ENCODE data around the gene ARHGAP44. TPM values are rescaled to one million over a fixed set of nuclear protein-coding genes. Genes with fewer than 3 reads are reported as not detected.

ARHGAP44 gene
- total and polyA plus RNA-seq, 2 of the 8 experiments (the other 6 are each of a cell fraction or from before 2014, with no cell fraction given), result 6.2 to 22.2 TPM

- TF ChIP-seq, protein P1, sequence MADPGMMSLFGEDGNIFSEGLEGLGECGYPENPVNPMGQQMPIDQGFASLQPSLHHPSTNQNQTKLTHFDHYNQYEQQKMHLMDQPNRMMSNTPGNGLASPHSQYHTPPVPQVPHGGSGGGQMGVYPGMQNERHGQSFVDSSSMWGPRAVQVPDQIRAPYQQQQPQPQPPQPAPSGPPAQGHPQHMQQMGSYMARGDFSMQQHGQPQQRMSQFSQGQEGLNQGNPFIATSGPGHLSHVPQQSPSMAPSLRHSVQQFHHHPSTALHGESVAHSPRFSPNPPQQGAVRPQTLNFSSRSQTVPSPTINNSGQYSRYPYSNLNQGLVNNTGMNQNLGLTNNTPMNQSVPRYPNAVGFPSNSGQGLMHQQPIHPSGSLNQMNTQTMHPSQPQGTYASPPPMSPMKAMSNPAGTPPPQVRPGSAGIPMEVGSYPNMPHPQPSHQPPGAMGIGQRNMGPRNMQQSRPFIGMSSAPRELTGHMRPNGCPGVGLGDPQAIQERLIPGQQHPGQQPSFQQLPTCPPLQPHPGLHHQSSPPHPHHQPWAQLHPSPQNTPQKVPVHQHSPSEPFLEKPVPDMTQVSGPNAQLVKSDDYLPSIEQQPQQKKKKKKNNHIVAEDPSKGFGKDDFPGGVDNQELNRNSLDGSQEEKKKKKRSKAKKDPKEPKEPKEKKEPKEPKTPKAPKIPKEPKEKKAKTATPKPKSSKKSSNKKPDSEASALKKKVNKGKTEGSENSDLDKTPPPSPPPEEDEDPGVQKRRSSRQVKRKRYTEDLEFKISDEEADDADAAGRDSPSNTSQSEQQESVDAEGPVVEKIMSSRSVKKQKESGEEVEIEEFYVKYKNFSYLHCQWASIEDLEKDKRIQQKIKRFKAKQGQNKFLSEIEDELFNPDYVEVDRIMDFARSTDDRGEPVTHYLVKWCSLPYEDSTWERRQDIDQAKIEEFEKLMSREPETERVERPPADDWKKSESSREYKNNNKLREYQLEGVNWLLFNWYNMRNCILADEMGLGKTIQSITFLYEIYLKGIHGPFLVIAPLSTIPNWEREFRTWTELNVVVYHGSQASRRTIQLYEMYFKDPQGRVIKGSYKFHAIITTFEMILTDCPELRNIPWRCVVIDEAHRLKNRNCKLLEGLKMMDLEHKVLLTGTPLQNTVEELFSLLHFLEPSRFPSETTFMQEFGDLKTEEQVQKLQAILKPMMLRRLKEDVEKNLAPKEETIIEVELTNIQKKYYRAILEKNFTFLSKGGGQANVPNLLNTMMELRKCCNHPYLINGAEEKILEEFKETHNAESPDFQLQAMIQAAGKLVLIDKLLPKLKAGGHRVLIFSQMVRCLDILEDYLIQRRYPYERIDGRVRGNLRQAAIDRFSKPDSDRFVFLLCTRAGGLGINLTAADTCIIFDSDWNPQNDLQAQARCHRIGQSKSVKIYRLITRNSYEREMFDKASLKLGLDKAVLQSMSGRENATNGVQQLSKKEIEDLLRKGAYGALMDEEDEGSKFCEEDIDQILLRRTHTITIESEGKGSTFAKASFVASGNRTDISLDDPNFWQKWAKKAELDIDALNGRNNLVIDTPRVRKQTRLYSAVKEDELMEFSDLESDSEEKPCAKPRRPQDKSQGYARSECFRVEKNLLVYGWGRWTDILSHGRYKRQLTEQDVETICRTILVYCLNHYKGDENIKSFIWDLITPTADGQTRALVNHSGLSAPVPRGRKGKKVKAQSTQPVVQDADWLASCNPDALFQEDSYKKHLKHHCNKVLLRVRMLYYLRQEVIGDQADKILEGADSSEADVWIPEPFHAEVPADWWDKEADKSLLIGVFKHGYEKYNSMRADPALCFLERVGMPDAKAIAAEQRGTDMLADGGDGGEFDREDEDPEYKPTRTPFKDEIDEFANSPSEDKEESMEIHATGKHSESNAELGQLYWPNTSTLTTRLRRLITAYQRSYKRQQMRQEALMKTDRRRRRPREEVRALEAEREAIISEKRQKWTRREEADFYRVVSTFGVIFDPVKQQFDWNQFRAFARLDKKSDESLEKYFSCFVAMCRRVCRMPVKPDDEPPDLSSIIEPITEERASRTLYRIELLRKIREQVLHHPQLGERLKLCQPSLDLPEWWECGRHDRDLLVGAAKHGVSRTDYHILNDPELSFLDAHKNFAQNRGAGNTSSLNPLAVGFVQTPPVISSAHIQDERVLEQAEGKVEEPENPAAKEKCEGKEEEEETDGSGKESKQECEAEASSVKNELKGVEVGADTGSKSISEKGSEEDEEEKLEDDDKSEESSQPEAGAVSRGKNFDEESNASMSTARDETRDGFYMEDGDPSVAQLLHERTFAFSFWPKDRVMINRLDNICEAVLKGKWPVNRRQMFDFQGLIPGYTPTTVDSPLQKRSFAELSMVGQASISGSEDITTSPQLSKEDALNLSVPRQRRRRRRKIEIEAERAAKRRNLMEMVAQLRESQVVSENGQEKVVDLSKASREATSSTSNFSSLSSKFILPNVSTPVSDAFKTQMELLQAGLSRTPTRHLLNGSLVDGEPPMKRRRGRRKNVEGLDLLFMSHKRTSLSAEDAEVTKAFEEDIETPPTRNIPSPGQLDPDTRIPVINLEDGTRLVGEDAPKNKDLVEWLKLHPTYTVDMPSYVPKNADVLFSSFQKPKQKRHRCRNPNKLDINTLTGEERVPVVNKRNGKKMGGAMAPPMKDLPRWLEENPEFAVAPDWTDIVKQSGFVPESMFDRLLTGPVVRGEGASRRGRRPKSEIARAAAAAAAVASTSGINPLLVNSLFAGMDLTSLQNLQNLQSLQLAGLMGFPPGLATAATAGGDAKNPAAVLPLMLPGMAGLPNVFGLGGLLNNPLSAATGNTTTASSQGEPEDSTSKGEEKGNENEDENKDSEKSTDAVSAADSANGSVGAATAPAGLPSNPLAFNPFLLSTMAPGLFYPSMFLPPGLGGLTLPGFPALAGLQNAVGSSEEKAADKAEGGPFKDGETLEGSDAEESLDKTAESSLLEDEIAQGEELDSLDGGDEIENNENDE (IDR thresholded peaks at IDR 0.05; ENCODE audit: insufficient replicate concordance, low read length), result no peak
- no peak for TF ChIP-seq CHD1 (IDR thresholded peaks at IDR 0.05; ENCODE audit: low read depth, low read length)
- no peak for TF ChIP-seq FOSL1 (IDR thresholded peaks at IDR 0.05; ENCODE audit: insufficient read depth, low read depth, low read length)
These were observed 53.6 kb downstream of the ARHGAP44 start (continued) for GRCh38 chr17:12842936-12843335.

Measured in H1 (cell line).